ENCODE results near the gene SELENOP.
"Not testable (repeated sequence)": the region's sequence is repeated elsewhere in the genome, so short reads cannot be mapped to it uniquely, and the experiment has no call there.

SELENOP gene, protein sequence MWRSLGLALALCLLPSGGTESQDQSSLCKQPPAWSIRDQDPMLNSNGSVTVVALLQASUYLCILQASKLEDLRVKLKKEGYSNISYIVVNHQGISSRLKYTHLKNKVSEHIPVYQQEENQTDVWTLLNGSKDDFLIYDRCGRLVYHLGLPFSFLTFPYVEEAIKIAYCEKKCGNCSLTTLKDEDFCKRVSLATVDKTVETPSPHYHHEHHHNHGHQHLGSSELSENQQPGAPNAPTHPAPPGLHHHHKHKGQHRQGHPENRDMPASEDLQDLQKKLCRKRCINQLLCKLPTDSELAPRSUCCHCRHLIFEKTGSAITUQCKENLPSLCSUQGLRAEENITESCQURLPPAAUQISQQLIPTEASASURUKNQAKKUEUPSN

GRCh38 chr5:42811591-42812446, at the start of gene SELENOP:
Gene SELENOP, minus strand, starts transcription at chr5:42811892. Its CDS starts 3,539 bp downstream, at chr5:42808353.
- no peak for DNase-seq (ENCODE audit: low read depth)

- DNase-seq (ENCODE audit: low read depth): no peak
Measured at GRCh38 chr5:42858687-42859086, 47.0 kb upstream of the SELENOP start.

DNA sequence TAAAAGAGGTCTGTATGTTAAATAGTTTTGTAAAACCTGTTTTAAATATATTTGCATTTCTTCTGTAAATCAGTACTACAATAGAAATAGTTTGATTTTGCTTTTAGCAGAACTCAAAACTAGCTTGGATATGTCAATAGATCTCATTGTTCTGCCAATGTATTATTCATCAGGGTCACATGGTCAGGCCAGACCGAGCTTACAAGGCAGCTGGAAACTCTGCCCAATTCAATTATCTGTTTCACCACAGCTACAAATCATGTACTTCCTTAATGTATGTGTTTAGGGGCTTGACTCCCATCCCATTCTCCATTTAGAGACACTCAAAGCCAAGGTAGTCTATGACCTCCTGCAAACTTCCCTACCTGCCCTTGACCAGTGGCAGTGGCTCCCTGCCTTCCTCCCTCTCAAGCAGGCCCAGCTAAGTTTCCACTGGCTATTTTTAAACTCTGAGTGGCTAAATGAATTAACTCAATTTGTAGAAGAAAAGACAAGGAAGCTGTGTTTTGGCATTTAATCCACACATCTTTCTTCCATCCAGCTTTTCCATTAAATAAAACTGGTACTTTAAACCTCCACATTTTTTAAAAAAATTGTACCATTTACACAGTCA, 46.4 kb upstream of the SELENOP start:
- DNase-seq (ENCODE audit: low read depth): no peak

GRCh38 chr5:42855811-42856210, 44.1 kb upstream of the SELENOP start:
- no peak for DNase-seq (ENCODE audit: low read depth)

GRCh38 chr5:42855386-42855785, 43.7 kb upstream of the SELENOP start:
- DNase-seq (ENCODE audit: low read depth): no peak

DNA sequence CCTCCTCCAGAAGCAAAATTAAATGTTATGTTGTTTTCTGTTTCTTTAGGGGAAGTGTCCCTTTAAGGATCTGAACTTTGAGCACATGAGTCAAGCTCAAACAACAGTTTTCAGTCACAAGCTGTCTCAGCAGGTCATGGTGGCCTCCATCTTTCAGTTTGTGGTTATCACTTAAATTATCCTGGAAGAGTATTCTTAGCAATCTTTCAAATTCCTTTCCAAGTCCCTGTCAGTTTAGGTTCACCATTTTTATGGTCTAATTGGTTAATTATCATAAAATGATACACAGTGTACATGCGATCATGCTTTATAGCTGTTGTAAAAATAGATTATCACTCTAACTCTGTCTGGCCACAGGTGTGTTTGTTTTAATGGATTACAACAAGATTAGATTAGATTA, 43.1 kb upstream of the SELENOP start:
- no peak for DNase-seq (ENCODE audit: low read depth)

DNA sequence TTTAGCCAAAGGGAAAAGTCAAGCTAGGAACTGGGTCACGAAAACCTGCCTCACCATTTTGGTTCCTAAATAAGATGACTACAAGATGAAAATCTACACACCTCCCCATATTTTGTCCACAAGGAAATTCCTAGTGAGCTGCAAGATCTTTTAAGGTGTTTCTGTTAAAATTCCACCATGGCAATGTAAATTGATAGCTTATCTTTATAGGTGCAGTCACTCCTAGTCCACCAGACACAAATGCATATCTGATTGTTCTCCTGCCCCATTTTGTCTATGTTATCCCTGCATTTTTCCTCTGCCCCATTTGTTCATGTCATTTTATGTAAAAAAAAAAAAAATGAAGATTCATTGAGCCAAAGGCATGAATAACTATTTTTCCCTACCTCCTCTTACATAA, 41.1 kb upstream of the SELENOP start:
- no peak for DNase-seq (ENCODE audit: low read depth)

- DNase-seq (ENCODE audit: low read depth): no peak
Measured at GRCh38 chr5:42851481-42851880, 39.8 kb upstream of the SELENOP start.

DNA sequence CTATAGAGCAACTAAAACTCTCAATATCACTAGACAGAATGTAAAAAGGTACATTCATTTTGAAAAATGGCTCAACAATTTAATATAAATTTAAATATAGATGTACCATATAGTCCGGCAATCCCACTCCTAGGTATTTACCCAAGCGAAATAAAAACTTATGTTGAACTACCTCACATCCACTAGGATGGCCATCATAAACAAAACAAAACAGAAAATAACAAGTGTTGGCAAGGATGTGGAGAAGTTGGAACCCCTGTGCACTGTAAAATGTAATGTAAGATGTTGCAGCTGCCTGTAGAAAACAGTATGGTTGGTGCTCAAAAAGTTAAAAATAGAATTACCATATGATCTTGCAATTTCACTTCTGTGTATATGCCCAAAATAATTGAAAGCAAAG, 36.9 kb upstream of the SELENOP start:
- no peak for DNase-seq (ENCODE audit: low read depth)

DNA sequence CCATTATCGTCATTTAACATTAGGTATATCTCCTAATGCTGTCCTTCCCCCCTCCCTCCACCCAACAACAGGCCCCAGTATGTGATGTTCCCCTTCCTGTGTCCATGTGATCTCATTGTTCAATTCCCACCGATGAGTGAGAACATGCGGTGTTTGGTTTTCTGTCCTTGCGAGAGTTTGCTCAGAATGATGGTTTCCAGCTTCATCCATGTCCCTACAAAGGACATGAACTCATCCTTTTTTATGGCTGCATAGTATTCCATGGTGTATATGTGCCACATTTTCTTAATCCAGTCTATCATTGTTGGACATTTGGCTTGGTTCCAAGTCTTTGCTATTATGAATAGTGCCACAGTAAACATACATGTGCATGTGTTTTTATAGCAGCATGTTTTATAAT, 32.7 kb upstream of the SELENOP start:
- DNase-seq (ENCODE audit: low read depth): not testable (repeated sequence)

DNA sequence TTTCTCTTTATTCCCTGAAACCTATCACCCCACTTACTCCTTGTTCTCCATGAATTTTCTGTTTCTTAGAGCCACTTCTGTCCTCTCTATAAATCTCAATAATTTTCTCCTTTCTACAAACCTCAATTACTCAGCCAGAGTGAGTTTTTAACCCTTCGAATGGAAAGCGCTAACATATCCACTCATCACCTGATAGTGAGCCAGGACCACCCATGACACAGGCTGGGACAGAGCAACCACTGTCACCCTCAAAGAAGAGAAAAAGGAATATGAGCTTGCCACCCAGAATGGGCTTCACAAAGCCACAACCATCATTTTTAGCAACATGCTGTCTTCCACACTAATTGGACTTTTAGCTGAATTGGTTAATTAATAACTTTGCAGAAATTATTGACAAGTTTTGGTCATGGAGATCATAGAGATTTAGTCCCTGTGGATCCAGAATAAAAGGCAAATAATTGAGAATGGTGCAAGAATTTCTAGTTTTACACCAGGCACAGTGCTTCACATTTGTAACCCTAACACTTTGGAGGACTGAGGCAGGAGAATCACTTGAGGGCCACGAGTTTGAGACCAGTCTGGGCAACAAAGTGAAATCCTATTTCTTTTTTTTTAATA, 32.1 kb upstream of the SELENOP start:
- DNase-seq (ENCODE audit: low read depth): no peak

- DNase-seq (ENCODE audit: low read depth): no peak
Measured at GRCh38 chr5:42842921-42843641, 31.4 kb upstream of the SELENOP start.

DNA sequence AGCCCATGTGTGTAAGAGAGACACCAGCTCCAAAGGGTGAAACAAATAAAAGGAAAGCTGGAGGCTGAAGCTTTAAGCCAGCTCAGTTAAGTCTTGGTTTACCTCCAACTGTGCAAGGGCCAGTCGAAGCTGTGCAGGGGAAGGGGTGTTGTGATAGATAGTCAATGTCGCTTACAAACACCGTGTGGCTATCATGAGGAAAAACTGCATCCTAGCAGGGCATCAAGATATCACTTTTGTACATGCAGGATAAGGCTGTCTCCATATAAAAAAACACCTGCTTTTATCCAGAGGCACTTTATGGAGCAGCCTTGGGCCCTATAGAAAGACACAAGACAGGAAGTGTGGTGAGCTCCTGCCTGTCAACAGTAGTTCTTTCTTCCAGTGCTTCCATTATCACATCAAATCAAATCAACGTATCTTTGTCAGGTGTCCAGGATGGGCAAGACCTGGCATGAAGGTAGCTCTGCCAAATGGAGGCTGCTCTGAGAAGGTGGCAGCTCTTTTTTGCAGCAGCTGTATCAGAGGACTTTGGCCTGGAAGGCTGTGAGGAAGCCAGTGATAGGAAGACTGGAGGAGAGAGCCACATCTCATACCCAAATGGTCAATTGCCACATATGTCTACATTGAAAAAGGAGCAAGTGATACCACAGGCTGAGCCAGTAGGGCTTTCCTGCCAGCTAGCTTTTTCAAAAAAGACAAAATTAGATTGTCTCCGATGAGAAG, 29.3 kb upstream of the SELENOP start:
- DNase-seq (ENCODE audit: low read depth): no peak

DNA sequence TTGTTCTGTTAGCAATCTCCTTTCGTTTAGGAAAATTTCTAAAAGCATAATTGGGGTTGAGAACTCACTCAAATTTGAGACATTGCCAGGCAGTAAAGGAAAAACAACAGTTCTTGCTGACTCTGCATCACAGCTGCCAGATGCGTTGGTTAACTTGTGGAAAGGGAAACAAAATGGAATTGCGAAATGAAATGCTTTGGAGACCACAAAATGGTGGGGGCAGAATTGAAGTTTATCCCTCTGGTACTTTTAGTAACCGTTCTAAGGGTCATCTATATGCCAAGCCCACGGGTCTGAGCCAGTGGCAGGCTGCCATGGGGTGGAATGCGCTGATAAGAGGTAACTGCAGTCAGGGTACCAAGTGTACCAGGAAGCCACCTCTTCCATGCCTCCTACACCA, 28.6 kb upstream of the SELENOP start:
- DNase-seq (ENCODE audit: low read depth): no peak

DNA sequence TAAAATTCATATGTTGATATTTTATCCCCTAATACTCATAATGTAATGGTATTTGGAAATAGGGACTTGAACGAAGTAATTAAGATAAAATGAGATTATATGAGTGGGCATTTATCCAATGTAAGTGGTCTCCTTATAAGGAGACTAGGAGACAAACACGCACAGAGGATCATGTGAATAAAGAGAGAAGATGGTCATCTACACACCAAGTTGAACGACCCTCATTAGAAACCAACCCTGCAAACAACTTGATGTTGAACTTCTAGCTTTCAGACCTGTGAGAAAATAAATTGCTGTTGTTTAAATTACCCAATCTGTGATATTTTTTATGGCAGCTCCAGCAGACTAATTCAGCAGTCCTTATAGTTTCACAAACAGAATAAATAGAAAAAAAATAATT, 27.5 kb upstream of the SELENOP start:
- no peak for DNase-seq (ENCODE audit: low read depth)

GRCh38 chr5:42837601-42838000, 25.9 kb upstream of the SELENOP start:
- no peak for DNase-seq (ENCODE audit: low read depth)

- no peak for DNase-seq (ENCODE audit: low read depth)
Measured at GRCh38 chr5:42836070-42836769, 24.5 kb upstream of the SELENOP start.

DNA sequence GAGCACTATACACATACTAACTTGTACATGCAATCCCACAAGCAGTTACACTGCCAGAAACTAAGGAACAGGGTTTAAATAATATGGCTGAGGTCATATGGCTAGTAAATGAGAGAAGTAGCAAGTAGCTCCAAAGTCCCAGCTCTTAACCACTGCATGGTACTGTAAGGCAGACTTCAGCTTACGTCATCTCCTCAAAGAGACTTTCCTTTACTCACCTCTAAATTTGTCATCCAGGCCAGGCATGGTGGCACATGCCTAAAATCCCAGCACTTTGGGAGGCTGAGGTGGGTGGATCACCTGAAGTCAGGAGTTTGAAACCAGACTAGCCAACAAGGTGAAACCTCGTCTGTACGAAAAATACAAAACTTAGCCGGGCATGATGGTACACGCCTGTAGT, 20.4 kb upstream of the SELENOP start:
- no peak for DNase-seq (ENCODE audit: low read depth)

GRCh38 chr5:42830924-42831323, 19.2 kb upstream of the SELENOP start:
- DNase-seq (ENCODE audit: low read depth): no peak

- no peak for DNase-seq (ENCODE audit: low read depth)
Measured at GRCh38 chr5:42828671-42829070, 17.0 kb upstream of the SELENOP start.
